Activated CD8-positive, alpha-beta T cell treated with anti-CD3 and anti-CD28 coated beads for 36 hours (primary cell): ENCODE measurements around the gene OR2T10. TPM values are rescaled to one million over a fixed set of nuclear protein-coding genes. Genes with fewer than 3 reads are reported as not detected.

Experiments
- ATAC-seq: fragments of 200-7000 bp; cut with Tn5 transposase; one replicate; pipeline ENCODE4 v1.10.0; 2021; ENCODE audit warnings: mild to moderate bottlenecking, moderate library complexity
- CTCF ChIA-PET: fragments of 350-600 bp; sonication (Branson Sonifier 250); formaldehyde crosslinking; loops from one replicate; lab custom pipeline; 2021; ENCODE audit warnings: antibody characterized with exemption; lab: Charles Lee
- POLR2A ChIA-PET: fragments of 350-600 bp; sonication (Branson Sonifier 250); formaldehyde crosslinking; loops from one replicate; lab custom pipeline; 2021; ENCODE audit warnings: antibody characterized with exemption; lab: Charles Lee
- DNase-seq: peaks from one replicate; pipeline ENCODE4 v3.0.0-alpha.2; 2020
- H3K27ac Mint-ChIP-seq: one replicate; pipeline ENCODE4 v1.8.0; 2021; ENCODE audit warnings: mild to moderate bottlenecking, mixed read lengths
- H3K27me3 Mint-ChIP-seq: one replicate; pipeline ENCODE4 v1.8.0; 2021; ENCODE audit warnings: mixed read lengths
- H3K36me3 Mint-ChIP-seq: one replicate; pipeline ENCODE4 v1.8.0; 2021; ENCODE audit warnings: low read depth, mixed read lengths
- H3K4me1 Mint-ChIP-seq: one replicate; pipeline ENCODE4 v1.8.0; 2021; ENCODE audit warnings: low read depth, mixed read lengths
- H3K4me3 Mint-ChIP-seq: one replicate; pipeline ENCODE4 v1.8.0; 2021; ENCODE audit warnings: mild to moderate bottlenecking, moderate library complexity, mixed read lengths
- H3K9me3 Mint-ChIP-seq: one replicate; pipeline ENCODE4 v1.8.0; 2021; ENCODE audit warnings: mixed read lengths
- CTCF ChIP-seq: fragments of 200-600 bp; IDR thresholded peaks from one replicate; pipeline ENCODE4 v1.8.0; 2022; ENCODE audit warnings: antibody characterized with exemption, mild to moderate bottlenecking
- intact Hi-C: fragments of 100-400 bp; cut with micrococcal nuclease; formaldehyde crosslinking; loops from one replicate; pipeline ENCODE4 v1.10.0; 2022
- total RNA-seq, 2 experiments: library from RNA; stranded (reverse); gene quantifications; one replicate each; pipeline ENCODE4 v1.2.3, GENCODE V29; 2021

OR2T10 gene
- total RNA-seq, 2 experiments from 2014 or later, result not detected

GRCh38 chr1:248631354-248632008 lies 34.0 kb upstream of the OR2T10 start:
- no peak overlapping the region for H3K27ac Mint-ChIP-seq
- intact Hi-C loops, result loop anchor here (5.0 kb wide), 1 partner anchor 174 kb away; no protein-coding TSS in a partner anchor
- DNase-seq (no peak), ATAC-seq (no peak)
- TF ChIP-seq CTCF, result no peak
- H3K27me3 Mint-ChIP-seq, result peaks cover 2% of the 10 kb centered on the region
- H3K4me1 Mint-ChIP-seq, result no peaks in the 10 kb centered on the region
- no peak overlapping the region for H3K4me3 Mint-ChIP-seq
- ChIA-PET POLR2A (no interaction called here), CTCF (interaction anchor here (1.2 kb wide), 1 partner anchor 9 kb away, joined by 5 read pairs; no protein-coding TSS in a partner anchor)
- H3K9me3 Mint-ChIP-seq, result no peaks in the 10 kb centered on the region
- no peaks in the 10 kb centered on the region for H3K36me3 Mint-ChIP-seq

GRCh38 chr1:248630551-248630950 lies 33.1 kb upstream of the OR2T10 start:
- Mint-ChIP-seq H3K27ac (no peak overlapping the region), H3K4me3 (no peak overlapping the region), H3K4me1 (no peaks in the 10 kb centered on the region), H3K9me3 (no peaks in the 10 kb centered on the region), H3K27me3 (peaks cover 2% of the 10 kb centered on the region), H3K36me3 (no peaks in the 10 kb centered on the region)
- no peak for DNase-seq
- ChIA-PET CTCF (interaction anchor here (1.2 kb wide), 1 partner anchor 8 kb away, joined by 5 read pairs; no protein-coding TSS in a partner anchor), POLR2A (no interaction called here)
- intact Hi-C loops, result loop anchor here (5.0 kb wide), 1 partner anchor 173 kb away; no protein-coding TSS in a partner anchor
- no peak for ATAC-seq
- TF ChIP-seq CTCF, result no peak

- ChIA-PET CTCF (interaction anchor here (0.8 kb wide), 1 partner anchor 51 kb away, joined by 3 read pairs; no protein-coding TSS in a partner anchor), POLR2A (no interaction called here)
- H3K27me3 Mint-ChIP-seq, result peaks cover 2% of the 10 kb centered on the region
- no peak for TF ChIP-seq CTCF
- H3K9me3 Mint-ChIP-seq, result no peaks in the 10 kb centered on the region
- no peak for ATAC-seq
- H3K36me3 Mint-ChIP-seq, result no peaks in the 10 kb centered on the region
- intact Hi-C loops, result no loop called here
- no peak overlapping the region for H3K27ac Mint-ChIP-seq
- H3K4me1 Mint-ChIP-seq, result no peaks in the 10 kb centered on the region
- no peak overlapping the region for H3K4me3 Mint-ChIP-seq
- no peak for DNase-seq
Observed at GRCh38 chr1:248627971-248628844, 30.7 kb upstream of the OR2T10 start.

- no peak overlapping the region for H3K4me3 Mint-ChIP-seq
- H3K9me3 Mint-ChIP-seq, result no peaks in the 10 kb centered on the region
- intact Hi-C loops, result no loop called here
- H3K36me3 Mint-ChIP-seq, result no peaks in the 10 kb centered on the region
- ChIA-PET CTCF (interaction anchor here (0.8 kb wide), 1 partner anchor 60 kb away, joined by 4 read pairs; no protein-coding TSS in a partner anchor), POLR2A (no interaction called here)
- TF ChIP-seq CTCF, result no peak
- no peaks in the 10 kb centered on the region for H3K4me1 Mint-ChIP-seq
- DNase-seq (no peak), ATAC-seq (no peak)
- peaks cover 2% of the 10 kb centered on the region for H3K27me3 Mint-ChIP-seq
- H3K27ac Mint-ChIP-seq, result no peak overlapping the region
Observed at GRCh38 chr1:248625971-248626370, 28.5 kb upstream of the OR2T10 start.
